Gastrocnemius medialis (tissue), 4 donors: ENCODE results near the gene ELF1.

Source experiments
- CTCF ChIP-seq, 5 experiments: fragments of 450-650 bp in 3 of 5; fragments of 200-600 bp in 2 of 5; sonication (generic) in 2 of 5; IDR thresholded peaks in 4 of 5; conservative IDR thresholded peaks in 1 of 5; 1 replicate in 4 of 5; 2 replicates in 1 of 5; pipeline ENCODE4 v1.5.1; 2016 to 2019; ENCODE audit warnings: antibody characterized with exemption in 5 of 5, mild to moderate bottlenecking in 3 of 5, moderate library complexity in 3 of 5
- POLR2A ChIP-seq, 2 donors: fragments of 450-650 bp; IDR thresholded peaks; one replicate each; pipeline ENCODE4 v1.6.1; 2017; ENCODE audit warnings: antibody characterized with exemption in 2 of 2, mild to moderate bottlenecking in 2 of 2, moderate library complexity in 2 of 2

DNA sequence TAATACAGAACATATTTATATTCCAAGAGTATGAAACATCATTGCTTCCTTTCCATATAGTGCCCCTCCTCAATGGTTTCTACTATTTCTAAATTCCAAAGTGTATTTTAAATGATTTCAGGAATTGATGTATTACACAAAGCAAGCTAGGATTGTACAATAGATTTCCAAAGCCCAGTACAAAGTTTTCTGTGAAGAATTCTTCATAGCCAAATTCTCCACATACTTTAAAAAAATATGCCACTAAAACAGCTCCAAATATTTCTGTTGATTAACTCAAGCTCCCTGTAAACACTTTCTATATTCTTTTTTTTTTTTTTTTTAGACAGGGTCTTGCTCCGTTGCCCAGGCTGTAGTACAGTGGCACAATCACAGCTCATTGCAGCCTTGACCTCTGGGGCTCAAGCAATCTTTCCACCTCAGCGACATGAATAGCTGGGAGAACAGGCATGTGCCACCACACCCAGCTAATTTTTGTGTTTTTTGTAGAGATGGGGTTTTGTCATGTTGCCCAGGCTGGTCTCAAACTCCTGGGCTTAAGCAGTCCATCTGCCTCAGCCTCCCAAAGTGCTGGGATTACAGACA is 50.6 kb downstream of the ELF1 start:
- TF ChIP-seq CTCF (IDR thresholded peaks at IDR 0.05 in 4 of 5, conservative IDR thresholded peaks at IDR 0.05 in 1 of 5) (no peak), POLR2A (IDR thresholded peaks at IDR 0.05) (no peak)
